Activated CD4-positive, alpha-beta memory T cell treated with anti-CD3 and anti-CD28 coated beads, Interleukin-2, amount 10 ng/mL, durations not matched to agents 7 days and 5 days (primary cell): Measurements from ENCODE around the gene NDUFB4. TPM values are rescaled to one million over a fixed set of nuclear protein-coding genes. Genes with fewer than 3 reads are reported as not detected.
"Not testable (repeated sequence)": the region's sequence is repeated elsewhere in the genome, so short reads cannot be mapped to it uniquely, and the experiment has no call there.

Experiments
- CTCF ChIA-PET: fragments of 350-600 bp; sonication (Branson Sonifier 250); formaldehyde crosslinking; loops from one replicate; lab custom pipeline; 2021; ENCODE audit warnings: antibody characterized with exemption, inconsistent platforms; lab: Charles Lee
- POLR2A ChIA-PET: fragments of 350-600 bp; sonication (Branson Sonifier 250); formaldehyde crosslinking; loops from one replicate; lab custom pipeline; 2021; ENCODE audit warnings: antibody characterized with exemption; lab: Charles Lee
- DNase-seq: peaks from one replicate; pipeline ENCODE4 v3.0.0-alpha.2; 2020
- H3K27ac Mint-ChIP-seq: one replicate; pipeline ENCODE4 v1.8.0; 2021; ENCODE audit warnings: mild to moderate bottlenecking, mixed read lengths
- H3K27me3 Mint-ChIP-seq: one replicate; pipeline ENCODE4 v1.8.0; 2021; ENCODE audit warnings: mixed read lengths
- H3K36me3 Mint-ChIP-seq: one replicate; pipeline ENCODE4 v1.8.0; 2021; ENCODE audit warnings: low read depth, mixed read lengths
- H3K4me1 Mint-ChIP-seq: one replicate; pipeline ENCODE4 v1.8.0; 2021; ENCODE audit warnings: mixed read lengths
- H3K4me3 Mint-ChIP-seq: one replicate; pipeline ENCODE4 v1.8.0; 2021; ENCODE audit warnings: mild to moderate bottlenecking, mixed read lengths
- H3K9me3 Mint-ChIP-seq: one replicate; pipeline ENCODE4 v1.8.0; 2021; ENCODE audit warnings: mixed read lengths
- total RNA-seq, 2 experiments: library from RNA; stranded (reverse); gene quantifications; one replicate each; pipeline ENCODE4 v1.2.3, GENCODE V29; 2021

NDUFB4 gene
- total RNA-seq, 2 experiments from 2014 or later, result 135 to 142 TPM

DNA sequence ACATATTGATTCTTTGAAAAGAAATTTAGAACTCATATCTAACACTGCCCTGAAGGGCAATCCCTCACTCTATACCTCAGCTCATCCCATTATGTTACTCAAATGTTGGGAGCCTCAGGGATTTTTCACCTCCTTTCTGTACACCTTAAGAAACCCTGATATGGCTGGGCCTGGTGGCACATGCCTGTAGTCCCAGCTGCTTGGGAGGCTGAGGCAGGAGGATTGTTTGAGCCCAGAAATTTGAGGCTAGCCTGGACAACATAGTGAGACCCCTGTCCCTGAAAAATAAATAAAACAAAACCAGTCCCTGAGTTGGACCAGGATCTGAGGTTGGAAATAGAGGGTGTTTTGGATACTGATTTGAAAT, 27.6 kb downstream of the NDUFB4 start:
- no peaks in the 10 kb centered on the region for H3K27me3 Mint-ChIP-seq
- CTCF ChIA-PET, result no interaction called here
- POLR2A ChIA-PET, result no interaction called here

DNA sequence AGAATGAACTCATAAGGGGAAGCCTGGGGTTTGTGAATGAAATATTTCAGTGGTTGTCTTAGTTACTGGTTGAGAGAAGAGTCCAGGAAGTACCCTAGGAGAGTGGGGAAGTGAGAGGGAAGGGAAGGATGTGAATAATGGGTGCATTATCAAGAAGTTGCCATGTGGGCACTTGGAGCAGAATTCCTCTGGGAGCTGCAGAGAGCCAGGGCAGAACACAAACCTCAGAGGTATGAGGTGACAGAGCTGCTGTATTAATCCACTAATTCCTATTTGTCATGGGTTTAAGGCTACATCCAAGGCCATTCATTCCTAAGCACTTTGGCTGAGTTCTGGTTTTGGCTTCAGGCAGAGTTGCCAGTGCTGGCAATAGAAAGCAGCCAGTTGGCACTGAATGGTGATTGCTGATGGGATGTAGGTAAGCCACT, 29.0 kb downstream of the NDUFB4 start:
- H3K27ac Mint-ChIP-seq, result no peak overlapping the region

More for the DNA sequence above, 27.6 kb downstream of the NDUFB4 start:
- H3K9me3 Mint-ChIP-seq, result peaks cover 8% of the 10 kb centered on the region
- no peak overlapping the region for H3K27ac Mint-ChIP-seq
- no peak overlapping the region for H3K4me3 Mint-ChIP-seq
- no peaks in the 10 kb centered on the region for H3K36me3 Mint-ChIP-seq
- no peak for DNase-seq
- no peaks in the 10 kb centered on the region for H3K4me1 Mint-ChIP-seq

DNA sequence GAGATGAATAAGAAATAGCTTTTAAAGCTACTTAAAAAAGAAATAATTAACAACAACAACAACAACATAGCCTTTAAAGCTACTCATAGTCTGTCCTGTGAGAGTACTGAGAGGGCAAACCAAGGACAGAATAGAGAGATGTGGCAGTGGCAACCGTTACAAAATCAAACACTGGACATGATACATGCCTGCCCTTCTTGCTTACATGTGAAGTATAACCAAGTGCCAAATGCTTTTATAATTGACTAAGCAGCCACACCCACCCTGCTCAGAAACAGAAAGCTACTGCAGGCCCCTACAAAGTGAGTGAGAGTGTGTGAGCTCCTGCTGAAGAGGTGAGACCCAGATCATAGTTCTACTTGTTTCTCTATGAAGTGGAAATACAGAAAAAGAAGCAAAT, 38.4 kb downstream of the NDUFB4 start:
- no peaks in the 10 kb centered on the region for H3K4me1 Mint-ChIP-seq
- H3K36me3 Mint-ChIP-seq, result no peaks in the 10 kb centered on the region
- no peak for DNase-seq
- ChIA-PET POLR2A (no interaction called here), CTCF (no interaction called here)
- H3K27ac Mint-ChIP-seq, result no peak overlapping the region
- H3K27me3 Mint-ChIP-seq, result no peaks in the 10 kb centered on the region
- H3K9me3 Mint-ChIP-seq, result peaks cover 4% of the 10 kb centered on the region
- no peak overlapping the region for H3K4me3 Mint-ChIP-seq

More for the DNA sequence above, 29.0 kb downstream of the NDUFB4 start:
- Mint-ChIP-seq H3K27me3 (no peaks in the 10 kb centered on the region), H3K4me3 (no peak overlapping the region), H3K4me1 (no peaks in the 10 kb centered on the region), H3K36me3 (no peaks in the 10 kb centered on the region), H3K9me3 (peaks cover 8% of the 10 kb centered on the region)
- POLR2A ChIA-PET, result no interaction called here
- DNase-seq, result no peak
- CTCF ChIA-PET, result interaction anchor here (0.7 kb wide), 1 partner anchor 386 kb away, joined by 4 read pairs; no protein-coding TSS in a partner anchor

DNA sequence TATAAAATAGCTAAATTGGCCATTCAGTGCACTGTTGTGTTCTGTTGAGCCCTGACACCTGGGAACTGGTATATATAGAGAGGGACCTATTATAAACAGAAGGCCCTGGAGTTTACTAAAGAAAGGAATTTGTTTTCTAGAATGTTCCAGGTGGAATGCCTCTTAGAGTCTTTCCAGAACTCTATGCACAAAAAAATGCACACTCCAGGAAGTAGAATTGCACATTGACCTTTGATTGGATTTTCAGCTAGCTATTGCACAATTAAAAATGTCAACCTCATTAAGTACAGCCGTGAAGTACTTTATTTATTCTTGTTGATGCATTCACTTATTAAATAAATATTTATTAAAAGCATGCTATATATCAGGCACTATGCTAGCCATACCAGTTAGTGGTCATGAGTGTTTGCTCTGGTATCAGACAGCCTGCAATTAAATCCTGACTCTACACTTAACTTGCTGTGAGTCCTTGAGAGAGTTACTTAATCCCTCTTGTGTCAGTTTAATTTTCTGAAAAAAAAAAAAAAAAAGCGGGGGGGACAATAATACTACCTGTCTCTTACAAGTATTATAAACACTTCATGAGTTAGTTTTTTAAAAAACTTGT, 40.8 kb downstream of the NDUFB4 start:
- no peak for DNase-seq
- ChIA-PET POLR2A (no interaction called here), CTCF (no interaction called here)
- Mint-ChIP-seq H3K4me3 (no peak overlapping the region), H3K27me3 (no peaks in the 10 kb centered on the region), H3K27ac (no peak overlapping the region), H3K4me1 (no peaks in the 10 kb centered on the region), H3K9me3 (peaks cover 4% of the 10 kb centered on the region), H3K36me3 (no peaks in the 10 kb centered on the region)

DNA sequence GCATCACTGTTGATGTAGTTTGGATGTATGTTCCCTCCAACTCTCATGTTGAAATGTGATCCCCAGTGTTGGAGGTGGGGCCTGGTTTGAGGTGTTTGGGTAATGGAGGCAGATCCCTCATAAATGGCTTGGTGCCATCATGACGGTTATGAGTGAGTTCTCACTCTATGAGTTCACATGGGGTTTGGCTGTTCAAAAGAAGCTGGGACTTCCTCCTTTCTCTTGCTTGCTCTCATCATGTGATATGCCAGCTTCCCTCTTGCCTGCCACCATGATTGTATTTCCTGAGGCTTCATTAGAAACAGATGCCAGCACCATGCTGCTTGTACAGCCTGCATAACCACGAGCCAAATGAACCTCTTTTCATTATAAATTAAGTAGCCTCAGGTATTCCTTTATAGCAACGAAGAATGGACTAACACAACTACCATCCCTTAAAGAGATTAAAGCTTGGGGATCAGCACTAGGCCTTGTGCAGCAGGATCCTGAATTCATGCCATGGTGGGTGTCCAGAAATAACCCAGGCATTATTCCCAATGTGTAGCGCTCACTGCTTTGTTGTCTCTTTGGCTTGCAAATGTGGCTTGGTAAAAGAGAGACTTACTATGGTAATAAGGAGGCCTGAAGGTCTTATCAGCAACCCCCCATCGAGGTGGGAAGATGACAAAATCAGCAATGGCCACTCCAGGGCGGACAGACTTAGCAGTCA, 41.9 kb downstream of the NDUFB4 start:
- ChIA-PET POLR2A (no interaction called here), CTCF (no interaction called here)
- Mint-ChIP-seq H3K36me3 (no peaks in the 10 kb centered on the region), H3K27me3 (no peaks in the 10 kb centered on the region), H3K4me3 (no peak overlapping the region), H3K4me1 (no peaks in the 10 kb centered on the region), H3K9me3 (peaks cover 4% of the 10 kb centered on the region), H3K27ac (no peak overlapping the region)
- no peak for DNase-seq

DNA sequence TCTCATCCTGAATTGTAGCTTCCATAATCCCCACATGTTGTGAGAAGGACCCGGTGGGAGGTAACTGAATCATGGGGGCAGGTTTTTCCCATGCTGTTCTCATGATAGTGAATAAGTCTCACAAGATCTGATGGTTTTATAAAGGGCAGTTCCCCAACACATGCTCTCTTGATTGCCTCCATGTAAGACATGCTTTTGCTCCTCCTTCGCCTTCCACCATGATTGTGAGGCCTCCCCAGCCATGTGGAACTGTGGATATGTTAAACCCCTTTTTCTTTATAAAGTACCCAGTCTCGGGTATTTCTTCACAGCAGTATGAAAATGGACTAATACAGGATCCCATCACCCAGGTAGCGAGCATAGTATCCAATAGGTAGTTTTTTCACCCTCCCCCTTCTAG, 42.7 kb downstream of the NDUFB4 start:
- POLR2A ChIA-PET, DNase-seq, H3K9me3 Mint-ChIP-seq, H3K36me3 Mint-ChIP-seq, CTCF ChIA-PET, H3K27ac Mint-ChIP-seq, H3K4me1 Mint-ChIP-seq, H3K4me3 Mint-ChIP-seq, H3K27me3 Mint-ChIP-seq: not testable (repeated sequence)

DNA sequence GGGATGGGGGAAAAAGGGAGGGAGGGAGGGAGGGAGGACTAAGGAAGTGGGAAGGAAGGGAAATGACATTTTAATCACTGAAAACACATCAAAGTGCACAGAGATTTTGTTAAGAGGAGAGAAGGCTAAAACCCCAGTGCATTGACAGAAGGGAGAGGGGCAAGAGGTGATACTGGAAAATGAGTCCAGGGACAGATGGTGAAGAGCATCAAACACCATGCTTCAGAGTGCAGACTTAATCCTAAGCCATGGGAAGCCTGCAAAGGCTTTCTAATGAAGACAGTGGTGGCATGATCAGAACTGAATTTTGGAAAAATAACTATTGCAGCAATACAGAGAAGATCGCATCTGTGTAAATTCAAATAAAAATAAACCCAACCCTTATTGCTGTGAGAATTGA, 44.1 kb downstream of the NDUFB4 start:
- Mint-ChIP-seq H3K36me3 (no peaks in the 10 kb centered on the region), H3K27ac (no peak overlapping the region), H3K9me3 (peaks cover 4% of the 10 kb centered on the region), H3K27me3 (no peaks in the 10 kb centered on the region), H3K4me3 (no peak overlapping the region), H3K4me1 (no peaks in the 10 kb centered on the region)
- no peak for DNase-seq
- CTCF ChIA-PET, result no interaction called here
- POLR2A ChIA-PET, result no interaction called here

DNA sequence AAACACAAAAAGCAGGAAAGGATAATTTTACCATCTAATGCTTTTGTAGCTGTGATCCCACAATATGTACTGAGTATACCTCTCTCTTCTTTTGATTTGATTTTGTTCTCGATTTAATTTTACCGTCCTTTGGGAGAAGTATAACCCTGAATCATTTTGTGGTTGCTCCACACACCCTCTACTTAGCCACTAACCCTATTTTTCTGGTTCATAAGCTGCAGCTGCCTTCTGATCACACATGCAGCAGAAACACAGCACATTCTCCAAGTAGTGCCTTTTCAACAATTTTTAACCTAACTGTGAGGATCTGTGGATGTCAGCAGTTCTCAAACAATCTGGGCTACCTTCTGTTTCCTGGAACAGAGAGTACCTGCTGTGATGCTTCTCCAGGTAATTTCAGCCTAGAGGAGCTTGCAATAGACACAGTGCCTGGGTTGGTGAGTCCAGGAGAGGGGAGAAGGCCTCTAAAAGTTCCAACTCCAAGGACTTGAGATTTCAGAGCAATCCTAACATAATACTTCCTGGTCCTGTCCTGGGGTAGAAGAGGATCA, 45.6 kb downstream of the NDUFB4 start:
- H3K27me3 Mint-ChIP-seq, result no peaks in the 10 kb centered on the region
- no peak for DNase-seq
- H3K27ac Mint-ChIP-seq, result no peak overlapping the region
- peaks cover 4% of the 10 kb centered on the region for H3K9me3 Mint-ChIP-seq
- POLR2A ChIA-PET, result no interaction called here
- no peaks in the 10 kb centered on the region for H3K36me3 Mint-ChIP-seq
- no peaks in the 10 kb centered on the region for H3K4me1 Mint-ChIP-seq
- CTCF ChIA-PET, result no interaction called here
- no peak overlapping the region for H3K4me3 Mint-ChIP-seq

DNA sequence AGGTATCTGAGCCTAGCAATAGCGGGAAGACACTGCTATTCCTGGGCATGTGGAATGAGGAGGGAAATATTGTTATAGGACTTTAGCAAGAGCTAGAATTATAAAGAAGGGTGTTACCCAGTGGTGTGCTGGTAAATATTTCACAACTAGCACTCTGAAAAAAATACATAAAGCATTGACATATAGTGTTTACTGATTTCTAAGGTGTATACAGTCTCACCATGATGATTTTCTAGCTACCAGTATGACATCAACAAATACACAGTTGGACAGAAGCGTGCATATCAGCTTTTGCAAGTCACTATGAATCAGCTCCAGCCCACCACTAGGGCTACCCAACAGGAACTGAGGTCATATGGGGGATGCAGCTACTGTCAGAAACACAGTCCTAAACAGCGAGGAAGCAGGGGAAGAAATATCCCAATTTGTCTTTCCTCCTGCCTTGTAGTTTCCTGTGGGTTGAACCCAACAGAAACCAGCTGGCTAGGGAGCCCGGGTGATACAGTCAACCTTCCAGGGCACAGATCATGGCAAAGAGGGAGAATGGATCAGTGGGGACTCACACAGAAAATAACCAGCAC, 46.3 kb downstream of the NDUFB4 start:
- Mint-ChIP-seq H3K4me1 (no peaks in the 10 kb centered on the region), H3K36me3 (no peaks in the 10 kb centered on the region), H3K9me3 (peaks cover 4% of the 10 kb centered on the region), H3K27me3 (no peaks in the 10 kb centered on the region), H3K4me3 (no peak overlapping the region), H3K27ac (no peak overlapping the region)
- CTCF ChIA-PET, result no interaction called here
- no peak for DNase-seq
- POLR2A ChIA-PET, result no interaction called here

DNA sequence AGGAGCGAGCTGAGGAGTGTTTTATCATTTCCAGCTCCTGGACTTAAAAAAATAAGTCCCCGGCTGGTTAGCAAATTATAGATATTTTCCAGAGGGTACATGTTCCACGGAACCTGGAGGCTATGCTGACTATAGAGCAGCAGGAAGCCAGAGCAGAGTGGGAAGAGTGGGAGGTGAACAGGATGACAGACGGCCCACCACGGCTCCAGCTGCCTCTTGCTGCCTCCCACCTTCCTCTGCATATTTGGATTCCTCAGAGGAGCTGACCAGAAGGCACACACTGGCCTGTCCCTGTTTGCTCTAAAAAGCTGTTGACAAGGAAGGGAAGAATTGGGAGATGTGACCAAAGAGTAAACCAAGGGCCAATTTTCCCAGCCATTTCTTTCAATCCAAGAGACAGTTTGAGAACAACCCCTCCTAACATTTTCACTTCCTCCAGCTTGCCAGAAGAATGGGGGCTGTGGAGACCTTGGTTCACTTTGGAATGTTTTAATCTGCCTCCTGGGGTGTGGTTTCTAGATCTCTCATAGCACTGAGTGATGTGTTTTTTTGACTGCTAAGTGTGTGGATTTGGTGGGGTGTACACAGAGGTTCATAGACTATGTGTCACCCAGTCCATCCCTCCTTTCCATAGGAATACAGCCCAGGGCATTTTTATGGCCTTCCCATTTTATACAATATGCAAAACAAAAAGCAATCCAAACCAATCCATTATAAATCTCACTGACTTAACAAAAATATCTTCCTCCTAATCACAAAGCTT, 49.1 kb downstream of the NDUFB4 start:
- no peaks in the 10 kb centered on the region for H3K9me3 Mint-ChIP-seq

DNA sequence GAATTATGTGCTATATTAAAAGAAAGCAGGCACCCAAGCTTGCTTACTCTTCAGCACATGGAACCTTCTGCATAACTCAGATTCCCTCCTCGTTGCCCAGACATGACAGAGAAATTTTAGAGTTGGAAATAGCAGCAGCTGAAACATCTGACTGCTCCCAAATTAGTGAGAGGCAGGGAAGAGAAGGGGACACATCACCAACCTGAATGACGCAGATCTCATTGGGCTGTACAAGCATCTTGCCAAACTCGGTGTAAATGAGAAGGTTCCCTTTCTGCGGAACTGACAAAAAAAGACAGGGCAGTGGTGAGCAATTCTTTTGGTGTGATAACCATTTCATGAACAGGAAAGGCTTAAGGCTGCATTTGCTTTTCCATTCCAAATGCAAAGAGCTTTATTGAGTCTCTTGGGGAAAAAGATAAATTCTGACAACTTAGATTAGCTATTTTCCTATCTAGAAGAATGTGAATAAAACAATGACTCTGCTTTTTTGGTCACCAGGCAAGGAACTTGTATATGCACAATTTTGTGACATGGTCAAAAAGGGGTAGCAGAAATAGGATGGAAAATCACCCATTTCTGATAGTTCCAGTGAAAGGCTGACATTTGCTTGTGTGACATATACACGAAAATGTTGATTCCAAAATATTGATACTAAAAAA, 50.8 kb downstream of the NDUFB4 start:
- Mint-ChIP-seq H3K27ac (no peak overlapping the region), H3K9me3 (no peaks in the 10 kb centered on the region), H3K27me3 (no peaks in the 10 kb centered on the region), H3K36me3 (no peaks in the 10 kb centered on the region), H3K4me3 (no peak overlapping the region), H3K4me1 (no peaks in the 10 kb centered on the region)
- POLR2A ChIA-PET, result no interaction called here
- CTCF ChIA-PET, result interaction anchor here (2.8 kb wide), 1 partner anchor 148 kb away, joined by 8 read pairs; no protein-coding TSS in a partner anchor
- no peak for DNase-seq

More for the DNA sequence above, 49.1 kb downstream of the NDUFB4 start:
- Mint-ChIP-seq H3K36me3 (no peaks in the 10 kb centered on the region), H3K4me1 (no peaks in the 10 kb centered on the region), H3K4me3 (no peak overlapping the region), H3K27me3 (no peaks in the 10 kb centered on the region), H3K27ac (no peak overlapping the region)
- ChIA-PET CTCF (interaction anchor here (0.9 kb wide), 1 partner anchor 20 kb away, joined by 3 read pairs; no protein-coding TSS in a partner anchor), POLR2A (no interaction called here)
- no peak for DNase-seq

DNA sequence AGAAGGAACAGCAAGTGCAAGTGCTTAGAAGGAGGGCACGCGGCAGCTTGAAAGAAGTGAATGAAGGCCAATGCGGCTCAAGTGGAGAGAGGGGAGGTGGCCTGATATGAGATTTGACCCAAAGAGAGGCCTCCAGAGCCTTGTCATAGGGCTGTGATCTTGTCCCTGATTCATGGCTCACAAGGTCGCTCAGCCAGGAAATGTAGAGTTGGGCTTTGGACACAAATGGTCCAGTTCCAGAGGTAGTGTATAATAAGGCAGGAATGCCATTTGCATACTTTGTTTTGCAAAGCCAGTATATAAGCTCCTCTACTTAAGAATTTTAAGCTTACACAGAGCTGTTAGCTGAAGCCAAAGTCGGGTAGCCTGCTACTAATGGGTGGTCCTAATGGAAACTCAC, 52.2 kb downstream of the NDUFB4 start:
- Mint-ChIP-seq H3K4me3 (no peak overlapping the region), H3K36me3 (no peaks in the 10 kb centered on the region), H3K27ac (no peak overlapping the region), H3K27me3 (no peaks in the 10 kb centered on the region), H3K9me3 (no peaks in the 10 kb centered on the region), H3K4me1 (no peaks in the 10 kb centered on the region)
- ChIA-PET CTCF (interaction anchor here (0.7 to 2.8 kb wide), 2 partner anchors 147 to 859 kb away, joined by 3 to 8 read pairs; no protein-coding TSS in a partner anchor), POLR2A (no interaction called here)
- DNase-seq, result no peak
